ENCODE measurements around the gene PTPRN2.

GRCh38 chr7:157619753-157620525, 967.7 kb downstream of the PTPRN2 start:
- TF ChIP-seq CTCF (conservative IDR thresholded peaks at IDR 0.05; ENCODE audit: low read length) (no peak), EZH2phosphoT487 (IDR thresholded peaks at IDR 0.05; ENCODE audit: borderline replicate concordance, low read depth, low read length) (no peak)

All from OCI-LY7 (cell line).